Retinal pigment epithelial cell (primary cell): Measurements from ENCODE around the gene RFC4.

ENCODE experiments used
- DNase-seq: peaks from one replicate; pipeline ENCODE4 v3.0.0-alpha.2; 2010; ENCODE audit warnings: low read depth
- H3K4me3 ChIP-seq: 2 replicates; pipeline ENCODE4 v1.5.1; 2011; ENCODE audit warnings: mild to moderate bottlenecking, low read length, control low read depth, moderate library complexity
- TF ChIP-seq, protein P1 (sequence below): conservative IDR thresholded peaks from 2 replicates; pipeline ENCODE4 v1.5.1; 2011; ENCODE audit warnings: low read depth, low read length, control low read depth, inconsistent platforms

RFC4 gene

GRCh38 chr3:186831798-186832197 is 25.5 kb upstream of the RFC4 start:
- no peak overlapping the region for H3K4me3 ChIP-seq
- no peak for DNase-seq
- TF ChIP-seq, protein P1, sequence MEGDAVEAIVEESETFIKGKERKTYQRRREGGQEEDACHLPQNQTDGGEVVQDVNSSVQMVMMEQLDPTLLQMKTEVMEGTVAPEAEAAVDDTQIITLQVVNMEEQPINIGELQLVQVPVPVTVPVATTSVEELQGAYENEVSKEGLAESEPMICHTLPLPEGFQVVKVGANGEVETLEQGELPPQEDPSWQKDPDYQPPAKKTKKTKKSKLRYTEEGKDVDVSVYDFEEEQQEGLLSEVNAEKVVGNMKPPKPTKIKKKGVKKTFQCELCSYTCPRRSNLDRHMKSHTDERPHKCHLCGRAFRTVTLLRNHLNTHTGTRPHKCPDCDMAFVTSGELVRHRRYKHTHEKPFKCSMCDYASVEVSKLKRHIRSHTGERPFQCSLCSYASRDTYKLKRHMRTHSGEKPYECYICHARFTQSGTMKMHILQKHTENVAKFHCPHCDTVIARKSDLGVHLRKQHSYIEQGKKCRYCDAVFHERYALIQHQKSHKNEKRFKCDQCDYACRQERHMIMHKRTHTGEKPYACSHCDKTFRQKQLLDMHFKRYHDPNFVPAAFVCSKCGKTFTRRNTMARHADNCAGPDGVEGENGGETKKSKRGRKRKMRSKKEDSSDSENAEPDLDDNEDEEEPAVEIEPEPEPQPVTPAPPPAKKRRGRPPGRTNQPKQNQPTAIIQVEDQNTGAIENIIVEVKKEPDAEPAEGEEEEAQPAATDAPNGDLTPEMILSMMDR: no peak

GRCh38 chr3:186828340-186828739 is 22.1 kb upstream of the RFC4 start:
- TF ChIP-seq, protein P1: no peak
- H3K4me3 ChIP-seq: no peak overlapping the region
- no peak for DNase-seq

DNA sequence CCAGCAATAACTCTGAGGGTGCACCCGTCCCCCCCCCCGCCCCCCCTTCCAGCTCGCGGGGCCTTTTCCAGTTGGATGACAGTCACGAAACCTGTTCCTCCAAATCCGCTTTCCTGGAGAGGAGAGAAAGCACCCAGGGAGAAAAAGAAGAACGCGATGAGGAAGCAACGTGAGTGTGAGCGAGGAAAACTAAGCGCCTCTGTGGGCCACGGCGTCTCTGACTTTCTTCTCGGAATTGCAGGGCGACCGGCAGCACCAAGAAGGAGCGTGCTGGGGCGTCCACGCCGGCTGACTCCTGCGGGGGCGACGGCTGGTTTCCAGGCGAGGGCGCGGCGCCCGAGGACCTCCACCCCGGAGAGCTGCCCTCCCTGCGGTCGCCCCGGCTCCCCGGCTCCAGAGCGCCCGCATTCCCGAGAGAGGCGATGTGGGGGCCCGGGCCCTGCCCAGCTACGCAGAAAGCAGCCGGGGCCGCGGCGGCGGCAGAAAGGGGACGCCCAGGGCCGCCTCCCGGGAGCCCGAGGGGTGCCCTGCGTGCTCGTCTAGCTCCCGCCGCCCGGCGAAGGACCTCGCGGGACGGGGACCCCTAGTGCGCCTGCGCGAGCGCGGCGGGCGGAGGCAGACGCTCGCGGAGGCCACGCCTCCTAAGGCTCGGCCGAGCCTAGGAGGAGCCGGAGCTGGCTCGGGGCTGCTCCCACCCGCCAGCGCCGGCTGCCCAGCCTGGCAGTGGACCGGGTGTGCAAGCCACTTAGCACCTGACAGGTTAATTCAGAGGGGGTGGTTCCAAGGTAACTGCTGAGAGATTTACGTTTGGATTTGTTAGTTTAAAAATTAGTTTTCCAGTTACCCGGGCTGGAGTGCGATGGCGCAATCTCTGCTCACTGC is 20.9 kb upstream of the RFC4 start:
- DNase-seq: no peak
- TF ChIP-seq, protein P1: no peak
- peak overlapping the region; percentile 34 for H3K4me3 ChIP-seq

DNA sequence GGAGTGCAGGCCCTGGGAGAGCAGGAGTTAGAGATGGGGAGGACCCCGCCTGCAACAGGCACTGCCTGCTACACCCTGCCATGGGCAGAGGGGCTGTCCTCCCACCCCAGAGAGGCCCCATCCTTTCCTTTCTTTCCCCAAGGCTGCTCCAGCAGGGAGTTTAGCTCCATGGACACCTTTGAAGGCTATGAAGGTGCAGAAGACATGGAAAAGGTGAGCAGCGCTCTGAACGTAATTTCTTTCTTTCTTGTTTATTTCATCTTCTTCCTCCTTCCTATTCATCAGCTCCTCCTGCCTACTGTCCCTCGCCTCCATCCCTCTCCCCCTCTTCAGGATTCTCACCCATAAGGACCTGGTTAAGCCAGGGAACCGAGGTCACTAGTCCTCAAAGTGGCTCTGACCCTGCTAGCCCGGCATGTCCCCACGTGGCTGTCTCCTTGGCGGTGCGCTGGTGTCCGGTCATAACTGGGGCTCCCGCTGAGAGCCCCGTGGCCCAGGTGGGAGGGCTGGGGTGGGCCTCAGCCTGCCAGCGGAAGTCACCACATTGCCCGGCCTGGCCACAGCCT is 20.2 kb upstream of the RFC4 start:
- DNase-seq: no peak
- TF ChIP-seq, protein P1: no peak
- peak overlapping the region; percentile 15 for H3K4me3 ChIP-seq

DNA sequence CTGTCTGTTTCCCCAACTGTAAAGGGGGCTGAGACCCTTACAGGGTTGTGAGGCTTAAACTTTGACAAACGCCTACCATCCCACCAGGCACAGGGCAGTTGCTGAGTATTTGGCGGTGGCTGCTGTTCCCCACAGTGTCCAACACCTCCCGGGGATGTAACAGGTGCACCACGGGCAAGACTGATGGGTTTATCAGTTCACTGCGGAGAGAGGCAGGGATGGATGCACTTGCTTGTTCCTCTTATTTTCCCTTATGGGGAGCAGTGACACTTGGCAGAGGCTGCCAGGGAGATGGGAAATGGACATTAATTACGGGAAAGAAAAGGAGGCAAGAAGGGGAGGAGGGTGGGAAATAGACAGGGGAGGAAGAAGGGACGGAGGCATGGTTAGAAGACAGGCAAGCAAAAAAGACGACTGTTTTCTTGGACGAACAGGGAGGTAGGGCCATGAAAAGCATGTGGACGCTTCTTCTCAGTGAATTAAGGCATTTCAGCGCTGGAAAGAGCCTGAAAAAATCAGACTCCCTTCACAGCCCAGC is 19.7 kb upstream of the RFC4 start:
- DNase-seq: no peak
- TF ChIP-seq, protein P1: no peak
- H3K4me3 ChIP-seq: no peak overlapping the region

- TF ChIP-seq, protein P1: no peak
- no peak for DNase-seq
- peak overlapping the region; percentile 19 for H3K4me3 ChIP-seq
These were observed 19.1 kb upstream of the RFC4 start for GRCh38 chr3:186825294-186825821.
